ENCODE data around the gene GPC6. TPM values are rescaled to one million over a fixed set of nuclear protein-coding genes. Genes with fewer than 3 reads are reported as not detected.

The GPC6 gene
- total RNA-seq, 4 donors from 2014 or later = 6.7 to 67.2 (median 11.1) TPM

DNA sequence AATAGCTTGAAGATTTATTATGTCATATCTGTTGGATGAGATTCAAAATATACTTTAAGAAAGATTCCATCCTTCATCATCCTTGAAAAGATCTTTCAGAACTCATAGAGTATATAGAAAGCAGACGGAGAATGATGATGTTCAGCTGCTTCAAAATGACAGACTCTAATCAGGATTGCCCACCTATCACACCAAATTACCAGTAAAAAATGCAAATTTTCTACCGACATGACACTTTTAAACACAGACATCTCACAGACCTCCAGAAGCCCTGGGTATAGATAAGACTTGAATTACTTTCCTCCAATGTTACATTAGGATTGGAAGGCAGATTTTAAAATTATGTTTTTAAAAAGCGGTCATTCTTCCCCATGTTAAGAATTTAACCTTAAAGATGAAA, 235.5 kb downstream of the GPC6 start:
- no peak for DNase-seq
- intact Hi-C loops (cut with DNase I; ENCODE audit: low total_unique reads) = no loop called here
- H3K4me1 ChIP-seq = no peaks in the 10 kb centered on the region

DNA sequence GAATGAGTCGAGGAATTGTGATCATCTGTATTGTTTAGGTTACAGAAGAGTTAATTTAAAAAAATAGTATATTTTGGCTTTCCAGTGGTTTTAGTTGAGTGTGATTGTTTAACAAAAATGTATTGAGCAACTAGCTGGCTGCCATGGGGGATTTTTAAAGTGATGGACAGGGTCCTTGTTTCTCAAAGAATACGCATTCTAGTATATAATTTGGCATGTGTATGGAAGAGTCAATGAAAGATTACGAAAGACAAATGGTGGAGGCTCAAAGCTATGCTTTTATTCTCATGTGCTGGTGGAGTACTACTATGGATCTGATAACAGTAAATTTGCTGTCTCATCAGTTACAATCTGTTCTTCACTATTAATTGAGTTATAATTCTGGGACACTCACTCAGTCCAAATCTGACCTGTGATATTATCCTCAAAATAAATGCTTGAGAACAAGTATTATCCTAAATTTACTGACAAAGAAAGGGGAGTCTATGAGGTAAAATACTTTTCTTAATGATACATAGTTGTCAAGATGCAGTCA, 240.0 kb downstream of the GPC6 start:
- TF ChIP-seq POLR2A (IDR thresholded peaks at IDR 0.05) = no peak
- TF ChIP-seq, protein P1, sequence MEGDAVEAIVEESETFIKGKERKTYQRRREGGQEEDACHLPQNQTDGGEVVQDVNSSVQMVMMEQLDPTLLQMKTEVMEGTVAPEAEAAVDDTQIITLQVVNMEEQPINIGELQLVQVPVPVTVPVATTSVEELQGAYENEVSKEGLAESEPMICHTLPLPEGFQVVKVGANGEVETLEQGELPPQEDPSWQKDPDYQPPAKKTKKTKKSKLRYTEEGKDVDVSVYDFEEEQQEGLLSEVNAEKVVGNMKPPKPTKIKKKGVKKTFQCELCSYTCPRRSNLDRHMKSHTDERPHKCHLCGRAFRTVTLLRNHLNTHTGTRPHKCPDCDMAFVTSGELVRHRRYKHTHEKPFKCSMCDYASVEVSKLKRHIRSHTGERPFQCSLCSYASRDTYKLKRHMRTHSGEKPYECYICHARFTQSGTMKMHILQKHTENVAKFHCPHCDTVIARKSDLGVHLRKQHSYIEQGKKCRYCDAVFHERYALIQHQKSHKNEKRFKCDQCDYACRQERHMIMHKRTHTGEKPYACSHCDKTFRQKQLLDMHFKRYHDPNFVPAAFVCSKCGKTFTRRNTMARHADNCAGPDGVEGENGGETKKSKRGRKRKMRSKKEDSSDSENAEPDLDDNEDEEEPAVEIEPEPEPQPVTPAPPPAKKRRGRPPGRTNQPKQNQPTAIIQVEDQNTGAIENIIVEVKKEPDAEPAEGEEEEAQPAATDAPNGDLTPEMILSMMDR (IDR thresholded peaks at IDR 0.05) = no peak
- intact Hi-C loops (cut with DNase I; ENCODE audit: low total_unique reads) = no loop called here
- H3K27ac ChIP-seq = no peak overlapping the region

More for the DNA sequence above, 235.5 kb downstream of the GPC6 start:
- Histone ChIP-seq H3K36me3 (no peaks in the 10 kb centered on the region), H3K4me3 (no peak overlapping the region), H3K27ac (no peak overlapping the region), H3K9me3 (no peaks in the 10 kb centered on the region), H3K27me3 (no peaks in the 10 kb centered on the region)
- no peak for TF ChIP-seq POLR2A (IDR thresholded peaks at IDR 0.05)
- TF ChIP-seq, protein P1 (IDR thresholded peaks at IDR 0.05) = no peak

DNA sequence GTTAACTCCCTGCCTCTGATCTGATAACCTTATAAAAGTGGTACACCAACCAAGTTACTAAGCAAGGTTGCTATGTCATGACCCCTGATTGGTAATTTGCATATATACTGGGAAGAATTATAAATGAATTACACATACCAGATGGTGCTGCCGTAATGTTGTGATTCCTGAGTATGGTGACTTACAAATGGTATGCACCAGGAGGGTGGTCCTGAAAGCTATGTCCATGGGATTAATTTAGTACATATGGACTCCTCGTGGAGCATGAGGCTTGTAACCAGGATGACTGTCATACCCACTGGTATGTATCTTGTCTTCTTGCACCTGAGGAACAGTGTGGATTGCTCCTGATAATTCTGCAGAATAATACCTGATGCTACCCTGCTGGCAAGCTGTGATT, 240.6 kb downstream of the GPC6 start:
- Histone ChIP-seq H3K4me1 (no peaks in the 10 kb centered on the region), H3K4me3 (no peak overlapping the region), H3K9me3 (no peaks in the 10 kb centered on the region), H3K27me3 (no peaks in the 10 kb centered on the region), H3K36me3 (no peaks in the 10 kb centered on the region), H3K27ac (no peak overlapping the region)
- intact Hi-C loops (cut with DNase I; ENCODE audit: low total_unique reads) = no loop called here
- TF ChIP-seq, protein P1 (IDR thresholded peaks at IDR 0.05) = no peak
- TF ChIP-seq POLR2A (IDR thresholded peaks at IDR 0.05) = no peak
- DNase-seq = no peak

More for the DNA sequence above, 240.0 kb downstream of the GPC6 start:
- Histone ChIP-seq H3K9me3 (no peaks in the 10 kb centered on the region), H3K4me1 (no peaks in the 10 kb centered on the region), H3K4me3 (no peak overlapping the region), H3K27me3 (no peaks in the 10 kb centered on the region), H3K36me3 (no peaks in the 10 kb centered on the region)
- no peak for DNase-seq

DNA sequence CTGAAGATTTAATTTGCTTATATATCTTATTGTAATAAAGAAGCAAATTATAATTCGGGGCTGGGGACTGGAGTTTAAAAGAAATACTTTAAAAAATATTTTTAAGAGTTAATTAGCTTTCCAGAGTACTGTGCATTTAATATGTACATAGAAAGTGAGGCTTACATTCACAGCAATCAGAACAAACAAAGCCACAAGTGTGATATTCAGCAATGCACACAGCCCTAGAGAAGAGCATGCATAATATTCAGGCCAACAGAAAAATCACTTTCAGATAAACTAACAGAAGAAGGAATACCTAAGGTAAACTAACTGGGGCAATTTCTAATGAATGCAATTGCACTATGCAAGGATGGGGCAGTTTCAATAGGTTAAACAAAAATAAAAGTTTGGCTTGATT, 241.8 kb downstream of the GPC6 start:
- no peak for TF ChIP-seq POLR2A (IDR thresholded peaks at IDR 0.05)
- H3K9me3 ChIP-seq = no peaks in the 10 kb centered on the region
- no peak overlapping the region for H3K4me3 ChIP-seq
- no peak for DNase-seq
- H3K36me3 ChIP-seq = no peaks in the 10 kb centered on the region
- no peaks in the 10 kb centered on the region for H3K4me1 ChIP-seq
- no peak overlapping the region for H3K27ac ChIP-seq
- H3K27me3 ChIP-seq = no peaks in the 10 kb centered on the region
- intact Hi-C loops (cut with DNase I; ENCODE audit: low total_unique reads) = no loop called here

DNA sequence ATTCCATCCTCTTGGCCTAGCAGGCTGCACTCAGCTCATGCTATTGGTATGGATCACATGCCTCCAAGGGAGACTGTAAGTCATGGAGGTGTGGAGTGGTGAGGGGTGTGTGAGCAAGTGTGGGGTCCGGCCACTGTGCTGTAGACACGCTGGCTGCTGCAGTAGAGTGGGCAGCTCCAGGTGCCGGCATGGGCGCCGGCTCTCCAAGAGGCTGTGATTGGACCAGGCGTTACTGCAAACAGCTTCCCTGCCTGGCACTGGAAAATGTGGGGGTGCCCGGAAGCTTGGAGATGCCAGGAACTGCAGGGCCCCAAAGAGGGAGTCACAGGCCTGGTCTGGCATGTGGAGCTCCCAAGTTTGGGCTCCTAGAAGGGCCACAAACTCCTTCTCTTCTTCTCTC, 245.7 kb downstream of the GPC6 start:
- H3K9me3 ChIP-seq = no peaks in the 10 kb centered on the region
- TF ChIP-seq POLR2A (IDR thresholded peaks at IDR 0.05) = no peak
- TF ChIP-seq, protein P1 (IDR thresholded peaks at IDR 0.05) = no peak
- intact Hi-C loops (cut with DNase I; ENCODE audit: low total_unique reads) = no loop called here

DNA sequence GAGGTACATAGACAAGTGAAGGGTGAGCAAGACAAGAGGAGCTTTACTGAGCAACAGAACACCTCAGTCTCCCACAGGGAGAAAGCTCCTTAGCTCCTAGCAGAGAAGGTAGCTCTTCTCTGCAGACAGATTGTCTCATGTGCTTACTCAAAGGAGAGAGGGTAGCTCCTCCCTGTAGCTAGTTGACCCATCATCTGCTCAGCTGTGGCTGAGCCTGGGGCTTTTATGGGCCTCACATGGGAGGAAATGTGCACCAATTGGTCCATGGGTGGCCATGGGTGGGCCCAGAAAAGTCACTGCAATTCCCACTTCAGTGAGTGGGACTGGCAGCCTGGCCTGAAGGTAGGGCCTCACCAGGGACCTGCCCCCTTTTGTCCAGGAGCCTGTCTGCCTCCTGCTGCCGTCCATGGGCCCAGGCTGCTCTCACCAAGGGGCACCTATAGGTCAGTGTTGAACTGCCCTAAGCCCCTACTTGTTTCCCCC, 246.2 kb downstream of the GPC6 start:
- H3K9me3 ChIP-seq = no peaks in the 10 kb centered on the region
- intact Hi-C loops (cut with DNase I; ENCODE audit: low total_unique reads) = no loop called here
- TF ChIP-seq, protein P1 (IDR thresholded peaks at IDR 0.05) = no peak
- TF ChIP-seq POLR2A (IDR thresholded peaks at IDR 0.05) = no peak

More for the DNA sequence above, 245.7 kb downstream of the GPC6 start:
- Histone ChIP-seq H3K36me3 (no peaks in the 10 kb centered on the region), H3K27me3 (no peaks in the 10 kb centered on the region), H3K27ac (no peak overlapping the region), H3K4me1 (no peaks in the 10 kb centered on the region), H3K4me3 (no peak overlapping the region)
- DNase-seq = no peak

More for the DNA sequence above, 246.2 kb downstream of the GPC6 start:
- no peak overlapping the region for H3K27ac ChIP-seq
- no peaks in the 10 kb centered on the region for H3K36me3 ChIP-seq
- no peak overlapping the region for H3K4me3 ChIP-seq
- H3K27me3 ChIP-seq = no peaks in the 10 kb centered on the region
- DNase-seq = no peak
- no peaks in the 10 kb centered on the region for H3K4me1 ChIP-seq

Data from uterus (tissue), 4 donors.